ENCODE results near the gene SORCS2. TPM values are rescaled to one million over a fixed set of nuclear protein-coding genes. Genes with fewer than 3 reads are reported as not detected.

The SORCS2 gene
- polyA plus RNA-seq, 1 of the 3 experiments (the other 2 are of a cell fraction), result 1.6 TPM

DNA sequence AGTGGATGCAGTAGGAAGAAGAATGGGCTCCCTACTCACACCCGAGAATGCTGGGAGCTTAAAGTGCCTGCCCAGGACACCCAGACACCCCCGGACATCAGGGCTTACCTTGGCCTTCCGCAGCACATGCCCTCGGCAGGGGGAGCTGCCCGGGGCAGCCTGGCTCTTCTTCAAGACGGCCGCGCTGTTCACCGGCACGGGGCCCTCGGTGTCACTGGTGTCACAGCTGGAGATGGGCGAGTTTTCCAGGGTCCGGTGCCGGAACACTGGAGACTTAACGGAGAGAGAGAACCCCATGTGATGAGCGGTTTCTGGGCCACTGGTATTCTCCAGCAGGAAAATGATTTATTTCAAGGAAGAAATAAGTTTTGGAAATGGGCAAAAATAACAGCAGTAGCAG, 576.4 kb downstream of the SORCS2 start:
- Histone ChIP-seq H3K79me2 (ENCODE audit: insufficient read depth) (peaks cover 95% of the 10 kb centered on the region), H3K27ac (ENCODE audit: low read depth in 2 of 2, low read length in 1 of 2) (no peak overlapping the region), H2AFZ (ENCODE audit: low read depth) (no peak overlapping the region), H3K4me2 (no peak overlapping the region), H3K4me3 (ENCODE audit: low read depth in 2 of 2, low read length in 1 of 2) (no peak overlapping the region), H3F3A (replicated peaks; ENCODE audit: insufficient read depth) (peaks cover 43% of the 10 kb centered on the region), H4K20me1 (ENCODE audit: insufficient read depth) (peaks cover 82% of the 10 kb centered on the region), H3K9me2 (no peaks in the 10 kb centered on the region), H3K9ac (no peak overlapping the region), H3K36me3 (replicated peaks in 1 of 2; ENCODE audit: control insufficient read depth in 1 of 2, insufficient read depth in 2 of 2, low read length in 1 of 2) (peaks cover 72 to 90% of the 10 kb centered on the region in 2 experiments), H3K9me3 (no peaks in the 10 kb centered on the region), H3K4me1 (ENCODE audit: control insufficient read depth in 1 of 2, insufficient read depth in 2 of 2, low read depth in 1 of 2, low read length in 1 of 2) (peaks cover 0 to 27% of the 10 kb centered on the region in 2 experiments; a peak in 1 of 4 replicates), H3K27me3 (ENCODE audit: insufficient read depth) (no peaks in the 10 kb centered on the region)
- ChIA-PET CTCF (interaction anchor here (0.8 to 7.2 kb wide), 8 partner anchors 10 to 219 kb away, joined by 3 to 137 read pairs (median 12); no protein-coding TSS in a partner anchor), POLR2A (no interaction called here)
- WGBS (ENCODE audit: low lambda C conversion rate), result 96% methylated on average over 4 of the region's 16 CpGs
- DNase-seq, result no peak
- TF ChIP-seq, protein P1, sequence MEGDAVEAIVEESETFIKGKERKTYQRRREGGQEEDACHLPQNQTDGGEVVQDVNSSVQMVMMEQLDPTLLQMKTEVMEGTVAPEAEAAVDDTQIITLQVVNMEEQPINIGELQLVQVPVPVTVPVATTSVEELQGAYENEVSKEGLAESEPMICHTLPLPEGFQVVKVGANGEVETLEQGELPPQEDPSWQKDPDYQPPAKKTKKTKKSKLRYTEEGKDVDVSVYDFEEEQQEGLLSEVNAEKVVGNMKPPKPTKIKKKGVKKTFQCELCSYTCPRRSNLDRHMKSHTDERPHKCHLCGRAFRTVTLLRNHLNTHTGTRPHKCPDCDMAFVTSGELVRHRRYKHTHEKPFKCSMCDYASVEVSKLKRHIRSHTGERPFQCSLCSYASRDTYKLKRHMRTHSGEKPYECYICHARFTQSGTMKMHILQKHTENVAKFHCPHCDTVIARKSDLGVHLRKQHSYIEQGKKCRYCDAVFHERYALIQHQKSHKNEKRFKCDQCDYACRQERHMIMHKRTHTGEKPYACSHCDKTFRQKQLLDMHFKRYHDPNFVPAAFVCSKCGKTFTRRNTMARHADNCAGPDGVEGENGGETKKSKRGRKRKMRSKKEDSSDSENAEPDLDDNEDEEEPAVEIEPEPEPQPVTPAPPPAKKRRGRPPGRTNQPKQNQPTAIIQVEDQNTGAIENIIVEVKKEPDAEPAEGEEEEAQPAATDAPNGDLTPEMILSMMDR (IDR thresholded peaks at IDR 0.05), result no peak
- TF ChIP-seq CHD2 (IDR thresholded peaks at IDR 0.05; ENCODE audit: low read length, partially characterized antibody), result no peak
- TF ChIP-seq MAX (IDR thresholded peaks at IDR 0.05; ENCODE audit: low read depth), result no peak
- TF ChIP-seq, protein P2, sequence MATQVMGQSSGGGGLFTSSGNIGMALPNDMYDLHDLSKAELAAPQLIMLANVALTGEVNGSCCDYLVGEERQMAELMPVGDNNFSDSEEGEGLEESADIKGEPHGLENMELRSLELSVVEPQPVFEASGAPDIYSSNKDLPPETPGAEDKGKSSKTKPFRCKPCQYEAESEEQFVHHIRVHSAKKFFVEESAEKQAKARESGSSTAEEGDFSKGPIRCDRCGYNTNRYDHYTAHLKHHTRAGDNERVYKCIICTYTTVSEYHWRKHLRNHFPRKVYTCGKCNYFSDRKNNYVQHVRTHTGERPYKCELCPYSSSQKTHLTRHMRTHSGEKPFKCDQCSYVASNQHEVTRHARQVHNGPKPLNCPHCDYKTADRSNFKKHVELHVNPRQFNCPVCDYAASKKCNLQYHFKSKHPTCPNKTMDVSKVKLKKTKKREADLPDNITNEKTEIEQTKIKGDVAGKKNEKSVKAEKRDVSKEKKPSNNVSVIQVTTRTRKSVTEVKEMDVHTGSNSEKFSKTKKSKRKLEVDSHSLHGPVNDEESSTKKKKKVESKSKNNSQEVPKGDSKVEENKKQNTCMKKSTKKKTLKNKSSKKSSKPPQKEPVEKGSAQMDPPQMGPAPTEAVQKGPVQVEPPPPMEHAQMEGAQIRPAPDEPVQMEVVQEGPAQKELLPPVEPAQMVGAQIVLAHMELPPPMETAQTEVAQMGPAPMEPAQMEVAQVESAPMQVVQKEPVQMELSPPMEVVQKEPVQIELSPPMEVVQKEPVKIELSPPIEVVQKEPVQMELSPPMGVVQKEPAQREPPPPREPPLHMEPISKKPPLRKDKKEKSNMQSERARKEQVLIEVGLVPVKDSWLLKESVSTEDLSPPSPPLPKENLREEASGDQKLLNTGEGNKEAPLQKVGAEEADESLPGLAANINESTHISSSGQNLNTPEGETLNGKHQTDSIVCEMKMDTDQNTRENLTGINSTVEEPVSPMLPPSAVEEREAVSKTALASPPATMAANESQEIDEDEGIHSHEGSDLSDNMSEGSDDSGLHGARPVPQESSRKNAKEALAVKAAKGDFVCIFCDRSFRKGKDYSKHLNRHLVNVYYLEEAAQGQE (IDR thresholded peaks at IDR 0.05; ENCODE audit: low read depth, low read length), result no peak

DNA sequence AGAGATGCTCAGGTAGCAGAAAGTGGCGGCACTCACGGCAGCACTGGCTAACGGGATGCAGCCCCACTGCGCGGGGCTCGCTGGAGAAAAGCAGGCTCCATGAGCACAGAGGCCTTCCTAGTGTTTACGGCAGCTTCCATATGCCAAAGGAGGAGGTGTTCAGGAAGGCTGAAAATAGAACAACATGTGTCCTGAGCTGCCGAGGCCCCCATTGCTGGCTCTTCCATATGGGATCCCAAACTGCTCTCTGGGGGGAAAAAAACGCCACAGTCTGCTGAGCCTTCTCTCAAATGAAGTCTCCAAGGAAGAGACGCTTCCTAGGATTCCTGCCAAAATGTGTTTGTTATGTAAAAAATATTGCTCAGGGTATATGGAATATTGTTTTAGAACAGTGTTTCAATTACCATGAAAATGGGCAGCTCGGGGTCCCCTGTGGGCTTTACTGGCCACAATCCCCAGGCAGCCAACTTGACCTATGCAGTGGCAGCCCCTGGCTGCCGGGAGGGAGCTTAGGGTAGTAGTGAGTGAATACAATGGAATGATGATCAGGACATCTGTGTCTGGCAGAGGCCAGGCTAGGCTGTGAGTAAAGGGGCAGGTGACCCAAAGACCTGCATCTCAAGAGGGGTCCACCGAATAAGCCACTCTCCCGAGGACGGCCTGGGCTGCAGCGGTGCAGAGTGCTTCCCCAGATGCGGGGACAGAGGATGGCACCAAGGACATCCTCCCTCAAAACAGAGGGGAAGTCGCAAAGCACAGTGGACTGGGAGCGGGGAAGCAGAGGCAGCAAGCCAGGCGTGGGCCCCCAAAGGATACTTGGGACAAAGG, 577.3 kb downstream of the SORCS2 start:
- Histone ChIP-seq H3K4me2 (no peak overlapping the region), H2AFZ (ENCODE audit: low read depth) (no peak overlapping the region), H3K4me3 (ENCODE audit: low read depth in 2 of 2, low read length in 1 of 2) (no peak overlapping the region), H4K20me1 (ENCODE audit: insufficient read depth) (peaks cover 80% of the 10 kb centered on the region), H3K9ac (no peak overlapping the region), H3K79me2 (ENCODE audit: insufficient read depth) (peaks cover 97% of the 10 kb centered on the region), H3K9me2 (no peaks in the 10 kb centered on the region), H3F3A (replicated peaks; ENCODE audit: insufficient read depth) (peaks cover 41% of the 10 kb centered on the region), H3K4me1 (ENCODE audit: control insufficient read depth in 1 of 2, insufficient read depth in 2 of 2, low read depth in 1 of 2, low read length in 1 of 2) (peaks cover 0 to 27% of the 10 kb centered on the region in 2 experiments; a peak in 1 of 4 replicates), H3K9me3 (no peaks in the 10 kb centered on the region), H3K27me3 (ENCODE audit: insufficient read depth) (no peaks in the 10 kb centered on the region), H3K36me3 (replicated peaks in 1 of 2; ENCODE audit: control insufficient read depth in 1 of 2, insufficient read depth in 2 of 2, low read length in 1 of 2) (peaks cover 79 to 93% of the 10 kb centered on the region in 2 experiments), H3K27ac (ENCODE audit: low read depth in 2 of 2, low read length in 1 of 2) (no peak overlapping the region; a peak in 1 of 4 replicates)
- ChIA-PET CTCF (interaction anchor here (0.7 to 7.2 kb wide), 25 partner anchors 8 to 578 kb away, joined by 3 to 137 read pairs (median 5); partner anchors contain the start of gene SORCS2), POLR2A (no interaction called here)
- 97% methylated on average over 13 of the region's 20 CpGs for WGBS (ENCODE audit: low lambda C conversion rate)
- no peak for DNase-seq
- 0 out of 2 replicates have a peak, but pooled peaks have one; percentile 10 for TF ChIP-seq POLR2AphosphoS5 (IDR thresholded peaks at IDR 0.05; ENCODE audit: low read depth, low read length)
- TF ChIP-seq EZH2phosphoT487 (IDR thresholded peaks at IDR 0.05; ENCODE audit: borderline replicate concordance, low read depth), result no peak
- no peak for TF ChIP-seq TEAD4 (IDR thresholded peaks at IDR 0.05; ENCODE audit: borderline replicate concordance, insufficient read depth)
- TF ChIP-seq JUND (IDR thresholded peaks at IDR 0.05), result no peak

All from SK-N-SH (cell line).